HG03460 (cell line): ENCODE data around the gene ATM.

Source experiments
- ATAC-seq: cut with Tn5 transposase; IDR thresholded peaks from one replicate; pipeline ENCODE4 v1.9.1; 2021; ENCODE audit not compliant: unreplicated experiment

The ATM gene

GRCh38 chr11:108218912-108219783, 3.7 kb upstream of the ATM start:
- ATAC-seq: no peak

GRCh38 chr11:108220721-108221336, 2.0 kb upstream of the ATM start:
- no peak for ATAC-seq

- no peak for ATAC-seq
Observed at GRCh38 chr11:108221371-108221770, 1.5 kb upstream of the ATM start.

- ATAC-seq: peak; percentile 1
Observed at GRCh38 chr11:108221911-108222573, 825 bp upstream of the ATM start.

- ATAC-seq: peak; percentile 29
Observed at GRCh38 chr11:108223348-108224149, 682 bp downstream of the ATM start.

GRCh38 chr11:108224366-108224765, 1.5 kb downstream of the ATM start:
- ATAC-seq: no peak

GRCh38 chr11:108224911-108225786, 2.3 kb downstream of the ATM start:
- no peak for ATAC-seq

- ATAC-seq: no peak
Observed at GRCh38 chr11:108226036-108226435, 3.2 kb downstream of the ATM start.

- no peak for ATAC-seq
Observed at GRCh38 chr11:108228251-108228650, 5.4 kb downstream of the ATM start.

- ATAC-seq: no peak
Observed at GRCh38 chr11:108233277-108233945, 10.5 kb downstream of the ATM start.

GRCh38 chr11:108235192-108235591, 12.3 kb downstream of the ATM start:
- ATAC-seq: no peak

- no peak for ATAC-seq
Observed at GRCh38 chr11:108235633-108236032, 12.8 kb downstream of the ATM start.

- peak; percentile 58 for ATAC-seq
Observed at GRCh38 chr11:108237058-108237481, 14.2 kb downstream of the ATM start.

- no peak for ATAC-seq
Observed at GRCh38 chr11:108239076-108239475, 16.2 kb downstream of the ATM start.

- no peak for ATAC-seq
Observed at GRCh38 chr11:108241330-108242037, 18.6 kb downstream of the ATM start.

- no peak for ATAC-seq
Observed at GRCh38 chr11:108242422-108242821, 19.6 kb downstream of the ATM start.

- ATAC-seq: no peak
Observed at GRCh38 chr11:108246308-108246707, 23.4 kb downstream of the ATM start.

GRCh38 chr11:108246885-108247284, 24.0 kb downstream of the ATM start:
- ATAC-seq: no peak

GRCh38 chr11:108253176-108253575, 30.3 kb downstream of the ATM start:
- no peak for ATAC-seq
